Omental fat pad (tissue), 4 donors: ENCODE measurements around the gene DPP6. TPM values are rescaled to one million over a fixed set of nuclear protein-coding genes. Genes with fewer than 3 reads are reported as not detected.

ENCODE experiments used
- ATAC-seq: fragments of 150-250 bp; one replicate; pipeline ENCODE4 v1.9.1; 2016; ENCODE audit warnings: mild to moderate bottlenecking, moderate library complexity; ENCODE audit not compliant: low FRiP score
- DNase-seq: peaks from one replicate; pipeline ENCODE4 v3.0.0-alpha.2; 2019; ENCODE audit warnings: low spot score
- total RNA-seq, 4 donors: library from RNA; depleted of rRNA; stranded (reverse); fragments of >200 nt; gene quantifications; one replicate each; pipeline ENCODE4 v1.1.0, GENCODE V29; 2016
- TF ChIP-seq, protein P1 (sequence below), 3 donors: fragments of 450-650 bp; IDR thresholded peaks; one replicate each; pipeline ENCODE4 v1.5.1; 2016 to 2017; ENCODE audit warnings: antibody characterized with exemption in 3 of 3, mild to moderate bottlenecking in 3 of 3, moderate library complexity in 2 of 3

DPP6 gene
- total RNA-seq, 4 donors from 2014 or later = 0.13 to 1.8 (median 1.3) TPM

DNA sequence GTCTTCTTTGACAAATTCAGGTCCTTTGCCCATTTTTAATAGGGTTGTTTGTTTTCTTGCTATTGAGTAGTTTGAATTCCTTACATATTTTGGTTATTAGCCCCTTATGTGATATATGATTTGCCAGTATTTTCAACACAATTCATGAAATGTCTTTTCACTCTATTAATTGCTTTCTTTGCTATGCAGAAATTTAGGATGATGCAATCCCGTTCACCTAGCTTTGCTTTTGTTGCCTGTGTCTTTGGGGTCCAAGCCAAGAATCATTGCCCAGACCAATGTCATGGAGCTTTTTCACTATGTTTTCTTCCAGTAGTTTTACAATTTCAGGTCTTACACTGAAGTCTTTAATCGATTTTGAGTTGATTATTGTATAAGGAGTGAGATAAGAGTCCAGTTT, 796.3 kb downstream of the DPP6 start:
- ATAC-seq (no peak), DNase-seq (no peak)
- TF ChIP-seq, protein P1, sequence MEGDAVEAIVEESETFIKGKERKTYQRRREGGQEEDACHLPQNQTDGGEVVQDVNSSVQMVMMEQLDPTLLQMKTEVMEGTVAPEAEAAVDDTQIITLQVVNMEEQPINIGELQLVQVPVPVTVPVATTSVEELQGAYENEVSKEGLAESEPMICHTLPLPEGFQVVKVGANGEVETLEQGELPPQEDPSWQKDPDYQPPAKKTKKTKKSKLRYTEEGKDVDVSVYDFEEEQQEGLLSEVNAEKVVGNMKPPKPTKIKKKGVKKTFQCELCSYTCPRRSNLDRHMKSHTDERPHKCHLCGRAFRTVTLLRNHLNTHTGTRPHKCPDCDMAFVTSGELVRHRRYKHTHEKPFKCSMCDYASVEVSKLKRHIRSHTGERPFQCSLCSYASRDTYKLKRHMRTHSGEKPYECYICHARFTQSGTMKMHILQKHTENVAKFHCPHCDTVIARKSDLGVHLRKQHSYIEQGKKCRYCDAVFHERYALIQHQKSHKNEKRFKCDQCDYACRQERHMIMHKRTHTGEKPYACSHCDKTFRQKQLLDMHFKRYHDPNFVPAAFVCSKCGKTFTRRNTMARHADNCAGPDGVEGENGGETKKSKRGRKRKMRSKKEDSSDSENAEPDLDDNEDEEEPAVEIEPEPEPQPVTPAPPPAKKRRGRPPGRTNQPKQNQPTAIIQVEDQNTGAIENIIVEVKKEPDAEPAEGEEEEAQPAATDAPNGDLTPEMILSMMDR (IDR thresholded peaks at IDR 0.05) = no peak

DNA sequence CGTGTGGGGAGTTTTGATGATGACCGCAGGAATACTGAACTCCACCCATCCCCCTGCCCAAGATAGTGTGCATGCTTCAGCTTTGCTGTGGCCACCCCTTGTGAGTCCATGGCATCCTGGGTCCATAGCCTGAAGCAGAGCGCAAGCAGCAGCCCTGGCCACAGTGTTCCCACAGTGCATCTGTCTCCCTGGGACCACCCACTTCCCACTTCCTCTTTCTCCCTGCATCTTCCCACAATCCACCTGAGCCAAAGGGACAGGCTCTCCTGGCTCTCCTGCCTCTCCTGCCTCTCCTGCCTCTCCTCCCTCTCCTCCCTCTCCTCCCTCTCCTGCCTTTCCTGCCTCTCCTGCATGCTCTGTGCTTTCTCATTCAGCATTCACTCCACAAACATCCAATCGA, 800.0 kb downstream of the DPP6 start:
- no peak for DNase-seq
- ATAC-seq = no peak
- TF ChIP-seq, protein P1 (IDR thresholded peaks at IDR 0.05) = no peak

DNA sequence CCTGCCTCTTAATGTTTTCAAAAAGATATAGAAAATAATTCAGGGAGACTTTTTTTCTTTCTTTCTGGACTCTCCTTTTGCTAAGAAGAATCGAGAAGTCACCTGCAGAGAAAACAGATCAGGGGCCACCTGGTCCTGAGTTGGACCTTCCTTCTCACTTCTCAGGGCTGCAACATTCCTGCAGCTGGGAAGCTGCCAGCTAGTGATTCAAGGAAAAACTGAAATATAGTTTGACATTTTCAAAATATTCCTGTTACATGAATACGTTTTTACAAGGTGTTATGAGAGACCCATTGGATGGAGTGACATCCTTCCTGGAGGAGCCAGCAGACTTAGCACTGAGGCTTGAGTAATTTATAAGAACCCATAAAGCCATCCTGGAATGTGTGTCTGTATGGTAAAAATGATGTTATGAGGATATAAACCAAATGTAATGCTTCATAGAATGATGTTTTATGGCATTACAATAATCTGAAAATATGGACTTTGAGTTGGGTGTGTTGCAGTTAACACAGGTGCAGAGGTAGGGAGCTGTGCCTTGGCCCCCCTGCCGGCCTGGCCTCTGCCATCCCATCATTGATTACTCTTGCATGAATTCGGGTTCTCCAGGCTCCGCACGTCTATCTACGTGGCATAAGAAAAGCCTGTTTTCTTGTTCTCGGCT, 801.0 kb downstream of the DPP6 start:
- TF ChIP-seq, protein P1 (IDR thresholded peaks at IDR 0.05) = no peak
- ATAC-seq (no peak), DNase-seq (no peak)

DNA sequence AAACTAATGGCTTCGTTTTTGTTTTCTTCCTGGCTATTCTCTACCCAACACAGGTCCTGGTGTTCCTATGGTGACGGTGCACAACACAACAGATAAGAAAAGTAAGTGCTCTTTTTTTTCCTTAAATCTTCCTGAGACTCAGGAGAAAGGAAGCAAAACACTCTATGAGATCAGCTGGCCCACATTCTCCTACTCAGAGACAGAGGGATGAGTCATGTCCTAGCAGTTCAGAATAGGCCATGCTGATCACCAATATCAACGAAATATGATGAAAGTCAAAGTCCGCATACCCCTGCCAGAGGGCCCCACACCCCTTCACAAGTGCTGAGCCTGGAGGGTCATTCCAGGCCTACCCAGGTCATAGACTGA, 801.5 kb downstream of the DPP6 start:
- TF ChIP-seq, protein P1 (IDR thresholded peaks at IDR 0.05) = no peak
- DNase-seq = no peak
- ATAC-seq = no peak

DNA sequence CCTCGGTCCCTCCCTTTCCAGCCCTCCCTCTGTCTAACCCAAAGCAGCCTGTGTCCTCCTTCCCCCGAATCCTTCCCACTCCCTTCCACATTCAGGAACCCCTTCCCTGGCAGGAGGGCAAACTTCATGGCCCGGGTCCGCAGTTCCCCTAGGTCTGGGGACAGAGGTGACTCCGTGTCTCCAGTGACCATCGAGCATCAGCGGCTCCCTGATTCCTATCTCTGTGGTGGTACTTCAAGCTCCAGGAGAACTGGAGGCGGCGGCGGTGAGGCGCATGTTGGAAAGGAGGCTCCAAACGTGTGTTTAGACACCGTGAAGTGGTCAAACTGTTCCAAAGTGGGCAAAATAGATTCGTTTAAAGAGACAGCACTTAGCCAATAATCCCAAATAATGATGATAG, 802.6 kb downstream of the DPP6 start:
- ATAC-seq = no peak
- DNase-seq = no peak
- TF ChIP-seq, protein P1 (IDR thresholded peaks at IDR 0.05) = no peak

DNA sequence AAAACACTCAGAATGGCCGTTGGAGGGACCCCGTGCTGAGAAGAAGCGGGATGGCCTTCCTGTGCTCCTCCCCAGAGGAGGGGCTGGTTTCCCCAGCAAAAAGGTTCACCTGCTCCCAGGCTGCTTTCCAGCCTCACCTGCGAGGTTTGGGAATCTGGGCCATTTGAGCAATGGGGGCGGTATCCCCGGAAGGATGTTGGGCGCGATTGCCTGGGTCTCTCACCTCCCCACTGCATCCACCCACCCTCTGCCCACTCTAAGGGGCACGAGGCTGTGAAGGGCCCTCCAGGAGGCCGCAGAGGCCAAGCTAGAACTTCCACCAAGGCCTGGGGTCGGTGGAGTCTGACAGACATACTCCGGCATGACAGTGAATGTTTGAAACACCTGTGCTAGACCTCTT, 803.2 kb downstream of the DPP6 start:
- DNase-seq (no peak), ATAC-seq (no peak)
- TF ChIP-seq, protein P1 (IDR thresholded peaks at IDR 0.05) = no peak

DNA sequence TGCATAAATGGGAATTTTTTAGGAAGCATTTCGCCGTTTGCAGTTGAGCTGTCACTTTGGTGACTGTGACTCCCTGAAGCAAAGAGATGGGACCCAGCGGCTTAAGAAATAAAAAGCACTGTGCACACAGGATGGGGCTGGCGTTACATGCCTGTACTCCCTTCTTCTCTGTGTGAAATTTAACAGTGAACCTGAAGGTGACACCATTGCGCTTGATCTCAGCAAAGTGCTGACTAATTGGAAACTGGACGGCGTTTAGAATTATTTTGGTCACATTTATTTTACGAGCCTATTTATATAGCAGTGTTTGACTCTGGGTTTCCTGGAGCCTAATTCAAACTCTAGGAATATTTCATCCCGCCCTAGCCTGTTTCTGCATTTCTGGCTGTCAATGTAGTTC, 804.5 kb downstream of the DPP6 start:
- TF ChIP-seq, protein P1 (IDR thresholded peaks at IDR 0.05) = no peak
- no peak for ATAC-seq

More for the DNA sequence above, 804.5 kb downstream of the DPP6 start:
- DNase-seq = no peak
